B cell (primary cell): Measurements from ENCODE around the gene FHIT.

ENCODE experiments used
- EZH2 ChIP-seq: IDR thresholded peaks from 2 replicates; pipeline ENCODE4 v1.6.1; 2012; ENCODE audit warnings: borderline replicate concordance, low read depth, mild to moderate bottlenecking, moderate library complexity, low read length; ENCODE audit not compliant: insufficient read depth, poor library complexity, severe bottlenecking
- TF ChIP-seq, protein P1 (sequence below): fragments of 200-600 bp; IDR thresholded peaks from one replicate; pipeline ENCODE4 v1.8.0; 2022; ENCODE audit warnings: antibody characterized with exemption, mild to moderate bottlenecking

DNA sequence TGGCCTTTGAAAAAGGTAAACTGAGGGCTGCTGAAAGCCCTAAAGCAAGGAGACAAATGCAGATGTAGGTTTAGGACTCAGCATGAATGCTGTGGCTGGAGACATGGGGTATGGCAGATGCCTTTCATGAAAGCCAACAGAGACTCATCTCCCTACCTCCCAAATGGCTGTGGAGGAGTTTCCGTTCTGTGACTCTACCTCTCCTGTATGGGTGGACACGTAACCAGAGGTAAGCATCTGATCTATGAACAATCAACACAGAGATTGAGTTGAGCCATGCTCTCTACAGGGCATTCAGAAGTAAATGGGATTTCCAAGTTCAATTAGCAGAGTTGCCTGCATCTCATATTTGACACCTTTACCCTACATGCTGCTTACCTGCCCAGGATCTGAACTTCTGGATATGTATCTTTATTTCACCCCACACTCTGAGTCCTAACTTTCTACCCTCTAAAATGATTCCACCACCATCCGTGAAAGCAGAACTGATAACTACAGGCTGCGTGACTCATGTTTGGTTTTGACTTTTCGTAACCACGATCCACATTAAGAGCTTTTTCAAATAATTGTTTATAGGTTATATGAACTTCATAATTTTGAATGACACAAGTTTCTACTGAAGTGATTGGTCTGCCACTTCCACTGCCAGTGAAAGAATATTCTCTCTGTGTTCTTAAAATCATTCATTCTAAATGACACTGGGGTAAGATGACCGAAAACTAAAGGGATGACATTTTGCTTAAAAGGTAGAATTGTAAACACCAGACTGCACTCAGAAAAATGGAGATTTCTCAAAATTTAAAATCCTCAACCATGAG lies 1058.7 kb downstream of the FHIT start:
- TF ChIP-seq, protein P1, sequence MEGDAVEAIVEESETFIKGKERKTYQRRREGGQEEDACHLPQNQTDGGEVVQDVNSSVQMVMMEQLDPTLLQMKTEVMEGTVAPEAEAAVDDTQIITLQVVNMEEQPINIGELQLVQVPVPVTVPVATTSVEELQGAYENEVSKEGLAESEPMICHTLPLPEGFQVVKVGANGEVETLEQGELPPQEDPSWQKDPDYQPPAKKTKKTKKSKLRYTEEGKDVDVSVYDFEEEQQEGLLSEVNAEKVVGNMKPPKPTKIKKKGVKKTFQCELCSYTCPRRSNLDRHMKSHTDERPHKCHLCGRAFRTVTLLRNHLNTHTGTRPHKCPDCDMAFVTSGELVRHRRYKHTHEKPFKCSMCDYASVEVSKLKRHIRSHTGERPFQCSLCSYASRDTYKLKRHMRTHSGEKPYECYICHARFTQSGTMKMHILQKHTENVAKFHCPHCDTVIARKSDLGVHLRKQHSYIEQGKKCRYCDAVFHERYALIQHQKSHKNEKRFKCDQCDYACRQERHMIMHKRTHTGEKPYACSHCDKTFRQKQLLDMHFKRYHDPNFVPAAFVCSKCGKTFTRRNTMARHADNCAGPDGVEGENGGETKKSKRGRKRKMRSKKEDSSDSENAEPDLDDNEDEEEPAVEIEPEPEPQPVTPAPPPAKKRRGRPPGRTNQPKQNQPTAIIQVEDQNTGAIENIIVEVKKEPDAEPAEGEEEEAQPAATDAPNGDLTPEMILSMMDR, result no peak
- TF ChIP-seq EZH2, result no peak
